Inferior parietal cortex (tissue), 1 donor: ENCODE results near the gene MAPK10.
"Not testable (repeated sequence)": the region's sequence is repeated elsewhere in the genome, so short reads cannot be mapped to it uniquely, and the experiment has no call there.

ENCODE experiments used
- DNase-seq: peaks from one replicate; pipeline ENCODE4 v3.0.0-alpha.2; 2016; ENCODE audit errors: extremely low spot score

Gene MAPK10

GRCh38 chr4:86184901-86185285 is 175.0 kb downstream of the MAPK10 start:
- no peak for DNase-seq

GRCh38 chr4:86184216-86184900 is 175.5 kb downstream of the MAPK10 start:
- DNase-seq: no peak

- DNase-seq: no peak
Observed at GRCh38 chr4:86181585-86181984, 178.3 kb downstream of the MAPK10 start.

DNA sequence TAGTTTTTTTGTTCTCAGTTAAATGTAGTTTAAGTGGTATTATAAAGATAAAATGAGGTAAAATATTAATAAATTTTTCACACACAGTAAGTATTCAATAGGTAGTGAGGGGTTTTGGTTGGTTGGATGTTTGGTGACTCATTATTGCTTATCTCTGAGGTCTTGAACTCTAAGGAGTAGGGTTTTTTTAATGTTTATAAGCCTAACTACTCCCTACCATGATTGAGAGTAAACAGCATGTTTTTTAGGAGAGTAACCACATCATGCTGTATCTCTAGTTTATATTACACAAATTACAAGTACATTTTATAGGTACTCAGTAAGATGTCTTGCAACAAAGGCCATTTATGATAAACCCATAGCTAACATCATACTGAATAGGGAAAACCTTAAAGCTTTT is 181.6 kb downstream of the MAPK10 start:
- no peak for DNase-seq

DNA sequence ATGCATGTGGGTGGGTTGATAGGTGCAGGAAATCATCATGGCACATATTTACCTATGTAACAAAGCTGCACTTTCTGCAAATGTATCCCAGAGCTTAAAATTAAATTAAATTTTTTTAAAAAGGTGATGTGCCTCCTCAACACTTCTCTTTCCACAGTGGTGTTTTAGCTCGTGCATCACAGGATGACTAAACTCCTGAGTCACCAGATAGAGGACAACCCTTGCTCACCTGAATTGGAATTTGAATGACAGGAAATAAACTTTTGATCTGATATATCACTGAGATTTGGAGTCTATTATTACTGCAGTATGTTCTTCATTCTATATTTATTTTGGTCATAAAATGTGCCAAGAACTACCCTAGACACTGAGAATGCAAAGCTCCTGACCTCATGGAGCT is 185.3 kb downstream of the MAPK10 start:
- no peak for DNase-seq

- not testable (repeated sequence) for DNase-seq
Observed at GRCh38 chr4:86168335-86168734, 191.5 kb downstream of the MAPK10 start.

DNA sequence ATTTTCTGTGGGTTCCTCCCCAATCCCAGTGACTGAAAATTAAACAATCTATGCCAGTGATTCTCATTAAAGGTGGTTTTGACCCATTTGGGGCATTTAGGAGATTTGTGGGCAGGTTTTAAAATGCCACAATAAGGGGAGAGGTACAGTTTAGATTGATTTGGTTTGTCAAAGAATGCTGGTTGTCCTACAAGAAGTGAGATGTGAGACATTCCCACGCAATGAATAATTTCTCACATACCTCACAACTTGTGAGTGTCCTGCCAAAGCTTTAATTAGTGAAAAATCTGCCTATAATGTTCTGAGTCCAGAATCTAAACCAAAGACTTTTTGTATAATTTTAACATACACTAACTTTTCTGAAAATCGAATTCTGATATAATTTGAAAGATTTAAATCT is 199.4 kb downstream of the MAPK10 start:
- peak; percentile 47 for DNase-seq

- no peak for DNase-seq
Observed at GRCh38 chr4:86159216-86159615, 200.6 kb downstream of the MAPK10 start.

- DNase-seq: peak; percentile 36
Observed at GRCh38 chr4:86156531-86156930, 203.3 kb downstream of the MAPK10 start.

DNA sequence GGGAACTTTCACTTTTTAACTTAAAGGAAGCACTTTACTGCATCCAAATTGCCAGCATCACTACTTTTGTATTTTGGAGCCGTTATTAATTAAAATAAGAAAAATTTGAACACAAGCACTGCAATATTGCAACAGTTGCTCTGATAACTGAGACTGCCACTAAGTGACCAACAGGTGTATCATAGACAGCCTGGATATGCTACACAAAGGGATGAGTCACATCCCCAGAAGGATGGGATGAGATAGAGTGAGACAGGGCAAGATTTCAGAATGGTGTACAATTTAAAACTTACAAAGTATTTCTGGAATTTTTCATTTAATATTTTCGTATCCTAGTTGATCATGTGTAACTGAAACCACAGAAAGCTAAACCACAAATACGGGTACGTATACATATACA is 204.1 kb downstream of the MAPK10 start:
- DNase-seq: no peak

DNA sequence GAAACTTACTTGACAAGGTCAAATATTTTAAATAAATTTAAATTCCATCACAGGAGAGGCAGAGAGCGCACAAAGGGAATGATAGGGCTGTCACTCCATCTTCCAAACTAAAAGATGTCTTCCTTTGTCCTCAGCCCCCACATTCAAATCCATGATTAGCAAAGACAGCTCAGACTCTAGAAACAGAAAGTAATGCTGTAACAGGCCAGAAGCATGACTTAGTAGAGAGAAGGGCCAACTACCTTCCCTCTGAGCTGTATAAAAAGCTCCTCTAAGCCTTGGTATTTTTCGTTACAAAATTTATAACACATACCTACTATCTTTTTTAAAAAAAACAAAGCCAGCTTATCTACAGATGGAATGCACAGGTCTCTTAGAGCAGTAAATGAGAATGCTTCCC is 207.4 kb downstream of the MAPK10 start:
- no peak for DNase-seq

GRCh38 chr4:86151196-86151595 is 208.7 kb downstream of the MAPK10 start:
- DNase-seq: no peak

GRCh38 chr4:86141161-86141560 is 218.7 kb downstream of the MAPK10 start:
- DNase-seq: no peak

DNA sequence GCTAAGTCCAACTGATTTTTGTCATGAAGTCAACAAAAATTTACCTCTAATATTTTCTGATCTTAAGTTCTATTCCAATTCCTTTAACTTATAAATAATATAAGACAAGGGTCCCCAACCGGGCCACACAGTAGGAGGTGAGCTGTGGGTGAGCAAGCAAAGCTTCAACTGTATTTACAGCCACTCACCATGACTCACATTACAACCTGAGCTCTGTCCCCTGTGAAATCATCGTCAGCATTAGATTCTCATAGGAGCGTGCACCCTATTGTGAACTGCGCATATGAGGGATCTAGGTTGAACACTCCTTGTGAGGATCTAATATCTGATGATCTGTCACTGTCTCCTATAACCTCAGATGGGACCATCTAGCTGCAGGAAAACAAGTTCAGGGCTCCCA is 227.4 kb downstream of the MAPK10 start:
- no peak for DNase-seq

DNA sequence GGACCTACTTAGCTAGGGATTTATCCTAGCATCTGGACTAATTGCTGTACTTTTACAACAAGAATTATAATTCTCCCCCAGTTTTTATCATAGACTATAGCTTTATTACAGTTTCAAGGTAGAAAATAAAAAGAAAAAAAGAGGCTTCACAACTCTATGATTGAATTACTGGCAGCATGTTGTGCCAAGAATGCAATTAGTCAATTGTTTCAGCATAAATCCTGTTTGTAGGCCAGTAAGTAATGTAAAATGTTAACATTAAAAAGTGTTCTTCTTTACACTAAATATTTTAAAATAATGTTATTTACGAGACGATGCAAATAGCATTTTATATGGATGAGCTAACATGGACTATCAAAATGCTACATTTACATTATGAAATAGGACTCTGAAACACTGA is 228.4 kb downstream of the MAPK10 start:
- DNase-seq: no peak

- DNase-seq: no peak
Observed at GRCh38 chr4:86130160-86130933, 229.5 kb downstream of the MAPK10 start.

- DNase-seq: no peak
Observed at GRCh38 chr4:86129546-86129945, 230.3 kb downstream of the MAPK10 start.

DNA sequence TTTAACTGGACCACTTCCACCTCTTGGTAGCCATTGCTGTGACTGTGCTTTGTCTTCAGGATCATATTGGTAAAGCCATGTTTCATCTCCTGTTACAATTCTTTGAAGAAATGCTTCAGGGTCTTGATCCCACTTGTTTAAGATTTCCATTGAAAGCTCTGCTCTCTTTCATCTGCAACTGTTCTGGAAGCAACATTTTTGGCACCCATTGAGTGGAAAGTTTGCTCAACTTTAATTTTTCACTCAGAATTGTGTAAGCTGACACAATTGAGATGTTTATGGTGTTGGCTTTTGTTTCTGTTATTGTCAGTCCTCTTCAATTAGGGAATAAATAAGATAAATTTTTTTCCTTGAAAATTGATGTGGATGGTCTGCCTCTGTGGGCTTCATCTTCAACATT is 237.4 kb downstream of the MAPK10 start:
- DNase-seq: no peak

- DNase-seq: no peak
Observed at GRCh38 chr4:86118711-86119110, 241.1 kb downstream of the MAPK10 start.

DNA sequence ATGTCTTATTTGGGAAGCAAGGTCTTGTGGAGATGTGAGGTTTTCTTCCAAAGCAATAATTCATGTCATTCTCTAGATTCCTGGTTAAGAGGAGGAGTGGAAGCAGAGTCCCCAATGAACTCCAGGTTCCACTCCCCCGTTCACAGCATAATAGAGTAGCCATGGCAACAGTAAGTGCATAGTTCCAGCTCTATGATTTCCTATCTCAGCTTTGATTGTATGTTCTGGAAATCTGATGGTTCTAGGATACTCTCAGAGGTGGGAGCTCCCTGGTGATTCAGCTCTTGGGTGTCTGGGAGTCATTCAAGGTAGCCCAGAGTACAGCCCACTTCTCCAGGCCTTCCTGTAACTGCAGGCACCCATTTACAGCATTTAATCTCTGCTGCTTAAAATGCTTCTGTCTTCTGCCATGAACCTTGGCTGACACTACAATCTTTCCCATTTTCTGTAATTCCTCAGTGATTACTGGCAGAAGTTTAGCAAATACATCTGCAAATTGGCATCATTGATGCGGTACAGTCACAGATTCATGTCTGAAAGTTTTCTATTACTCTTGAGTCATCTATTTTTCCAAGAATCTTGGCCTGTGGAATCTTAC is 242.0 kb downstream of the MAPK10 start:
- DNase-seq: no peak

DNA sequence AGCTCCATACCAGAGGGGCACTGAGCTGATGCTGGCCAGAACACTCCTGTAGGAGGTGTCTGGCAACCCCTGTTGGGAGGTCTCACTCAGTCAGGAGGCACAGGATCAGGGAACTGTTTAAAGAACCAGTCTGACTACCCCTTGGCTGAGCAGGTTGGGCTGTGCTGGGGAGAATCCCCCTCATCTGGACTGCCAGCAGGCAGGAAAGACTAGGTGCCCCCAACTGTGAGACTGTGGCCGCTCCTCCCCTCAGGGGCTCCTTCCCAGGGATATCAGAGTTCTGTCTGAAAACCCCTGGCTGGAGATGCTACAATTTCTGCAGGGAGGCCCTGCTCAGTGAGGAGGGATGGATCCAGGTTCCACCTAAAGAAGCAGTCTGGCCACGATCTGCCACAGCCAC is 245.3 kb downstream of the MAPK10 start:
- no peak for DNase-seq

GRCh38 chr4:86108834-86109233 is 251.0 kb downstream of the MAPK10 start:
- DNase-seq: no peak

DNA sequence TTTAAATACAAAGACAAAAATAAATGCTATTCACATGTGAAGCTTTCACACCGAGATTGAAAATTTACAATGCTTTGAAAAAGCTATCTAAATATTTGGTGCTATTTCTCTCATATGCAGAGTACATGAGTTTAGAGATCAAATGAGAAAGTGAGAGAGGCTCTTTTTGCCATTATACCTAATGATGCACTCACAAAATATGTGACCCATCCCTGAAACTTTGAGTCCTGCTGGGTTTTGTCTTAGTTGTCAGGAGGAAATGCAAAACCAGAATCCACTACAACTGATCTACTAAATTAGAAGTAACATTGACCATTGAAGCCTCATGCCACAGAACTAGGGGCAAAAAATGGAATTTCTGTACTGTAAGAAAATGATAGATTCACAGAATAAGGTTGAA is 251.7 kb downstream of the MAPK10 start:
- no peak for DNase-seq
